CD14-positive monocyte (primary cell): ENCODE data around the gene SLC25A44. TPM values are rescaled to one million over a fixed set of nuclear protein-coding genes. Genes with fewer than 3 reads are reported as not detected.

Experiments
- DNase-seq, 3 donors: peaks; one replicate each; pipeline ENCODE4 v3.0.0-alpha.2; 2011 to 2022
- H2AFZ ChIP-seq: 2 replicates; pipeline ENCODE4 v1.6.0; 2012; ENCODE audit warnings: mild to moderate bottlenecking, low read depth, low read length, inconsistent platforms; ENCODE audit not compliant: insufficient read depth, poor library complexity, severe bottlenecking
- H3K27ac ChIP-seq, 2 donors: 1 replicate in 1 of 2; 2 replicates in 1 of 2; pipeline ENCODE4 v1.5.1; 2012 to 2013; ENCODE audit warnings: low read length in 2 of 2, control low read depth in 1 of 2, inconsistent platforms in 1 of 2, low read depth in 1 of 2, mild to moderate bottlenecking in 1 of 2
- H3K27me3 ChIP-seq, 2 donors: one replicate each; pipeline versions ENCODE4 v1.6.0 to v1.6.1; 2011 to 2013; ENCODE audit warnings: low read length in 2 of 2; ENCODE audit not compliant: control insufficient read depth in 2 of 2, insufficient read depth in 2 of 2
- H3K36me3 ChIP-seq, 2 donors: replicated peaks in 1 of 2; 1 replicate in 1 of 2; 2 replicates in 1 of 2; pipeline versions ENCODE4 v1.5.1 to v1.6.1; 2012 to 2013; ENCODE audit warnings: low read length in 2 of 2, control low read depth in 1 of 2, inconsistent platforms in 1 of 2, mild to moderate bottlenecking in 1 of 2; ENCODE audit not compliant: insufficient read depth in 2 of 2, control insufficient read depth in 1 of 2
- H3K4me1 ChIP-seq, 2 donors: 1 replicate in 1 of 2; 2 replicates in 1 of 2; pipeline versions ENCODE4 v1.5.1 to v1.6.1; 2012 to 2013; ENCODE audit warnings: low read length in 2 of 2, control low read depth in 1 of 2, inconsistent platforms in 1 of 2, mild to moderate bottlenecking in 1 of 2, moderate library complexity in 1 of 2; ENCODE audit not compliant: insufficient read depth in 2 of 2, control insufficient read depth in 1 of 2
- H3K4me2 ChIP-seq: replicated peaks from 2 replicates; pipeline ENCODE3; 2012; ENCODE audit warnings: low read length, moderate library complexity, mild to moderate bottlenecking; ENCODE audit not compliant: poor library complexity, severe bottlenecking; ENCODE audit errors: extremely low read depth
- H3K4me3 ChIP-seq, 3 experiments: fragments of 200-600 bp in 1 of 3; sonication (generic) in 1 of 3; replicated peaks in 1 of 3; 1 replicate in 2 of 3; 2 replicates in 1 of 3; pipeline ENCODE4 v1.5.1; 2011 to 2013; ENCODE audit warnings: low read length in 3 of 3, mild to moderate bottlenecking in 3 of 3, control low read depth in 2 of 3, low read depth in 2 of 3, inconsistent platforms in 1 of 3, moderate library complexity in 1 of 3
- H3K79me2 ChIP-seq: 2 replicates; pipeline ENCODE4 v1.6.0; 2012; ENCODE audit warnings: mild to moderate bottlenecking, control low read depth, inconsistent platforms, low read length, moderate library complexity; ENCODE audit not compliant: insufficient read depth
- H3K9ac ChIP-seq: 2 replicates; pipeline ENCODE4 v1.6.0; 2017; ENCODE audit warnings: low read length, mild to moderate bottlenecking; ENCODE audit not compliant: insufficient read depth, poor library complexity, severe bottlenecking
- H3K9me3 ChIP-seq, 2 donors: replicated peaks in 1 of 2; 1 replicate in 1 of 2; 2 replicates in 1 of 2; pipeline versions ENCODE4 v1.5.1 to v1.6.1; 2012 to 2013; ENCODE audit warnings: low read length in 2 of 2, control low read depth in 1 of 2; ENCODE audit not compliant: control insufficient read depth in 1 of 2, insufficient read depth in 1 of 2
- H4K20me1 ChIP-seq: 2 replicates; pipeline ENCODE4 v1.6.0; 2012; ENCODE audit warnings: mild to moderate bottlenecking, low read length, control low read depth, moderate library complexity; ENCODE audit not compliant: insufficient read depth
- H3K27ac Mint-ChIP-seq, 7 donors: one replicate each; pipeline ENCODE4 v1.8.0; 2020; ENCODE audit warnings: mild to moderate bottlenecking in 7 of 7, mixed read lengths in 7 of 7, moderate library complexity in 6 of 7, inconsistent platforms in 2 of 7
- H3K27me3 Mint-ChIP-seq, 3 donors: one replicate each; pipeline ENCODE4 v1.8.0; 2021 to 2022; ENCODE audit warnings: low read depth in 3 of 3, mild to moderate bottlenecking in 3 of 3, mixed read lengths in 3 of 3, moderate library complexity in 3 of 3, inconsistent platforms in 1 of 3
- H3K36me3 Mint-ChIP-seq, 2 donors: one replicate each; pipeline ENCODE4 v1.8.0; 2020; ENCODE audit warnings: mixed read lengths in 2 of 2, inconsistent platforms in 1 of 2, mild to moderate bottlenecking in 1 of 2
- H3K4me1 Mint-ChIP-seq: one replicate; pipeline ENCODE4 v1.8.0; 2020; ENCODE audit warnings: mild to moderate bottlenecking, mixed read lengths
- H3K4me3 Mint-ChIP-seq, 2 donors: one replicate each; pipeline ENCODE4 v1.8.0; 2020; ENCODE audit warnings: mild to moderate bottlenecking in 2 of 2, mixed read lengths in 2 of 2, moderate library complexity in 1 of 2
- H3K9me3 Mint-ChIP-seq, 7 donors: one replicate each; pipeline ENCODE4 v1.8.0; 2020 to 2022; ENCODE audit warnings: mixed read lengths in 7 of 7, mild to moderate bottlenecking in 6 of 7, moderate library complexity in 6 of 7, inconsistent platforms in 2 of 7
- WGBS: methylation state at CpG from one replicate; pipeline ENCODE4 v1.1.5; 2013; ENCODE audit warnings: missing lambda C conversion rate; ENCODE audit not compliant: insufficient coverage; 5-methylcytosine and 5-hydroxymethylcytosine counted together
- intact Hi-C, 2 donors: fragments of 100-400 bp; cut with micrococcal nuclease; formaldehyde crosslinking; loops; one replicate each; pipeline versions ENCODE4 v1.15.0 to v1.15.1; 2023
- polyA plus RNA-seq, 3 donors: library from polyadenylated mRNA; depleted of rRNA in 1 of 3; unstranded in 2 of 3; stranded (reverse) in 1 of 3; fragments of 300-500 nt in 2 of 3; fragments of >200 nt in 1 of 3; fragmentation: Illumina TruSeq in 2 of 3; gene quantifications; 1 replicate in 2 of 3; 2 replicates in 1 of 3; pipeline ENCODE4 v1.2.3, GENCODE V29; 2012 to 2021
- TF ChIP-seq, protein P1 (sequence below): fragments of 200-600 bp; IDR thresholded peaks from one replicate; pipeline ENCODE4 v1.8.0; 2022; ENCODE audit warnings: antibody characterized with exemption, mild to moderate bottlenecking

Gene SLC25A44
- polyA plus RNA-seq, 3 donors = 17.1 to 28.8 (median 24.1) TPM

DNA sequence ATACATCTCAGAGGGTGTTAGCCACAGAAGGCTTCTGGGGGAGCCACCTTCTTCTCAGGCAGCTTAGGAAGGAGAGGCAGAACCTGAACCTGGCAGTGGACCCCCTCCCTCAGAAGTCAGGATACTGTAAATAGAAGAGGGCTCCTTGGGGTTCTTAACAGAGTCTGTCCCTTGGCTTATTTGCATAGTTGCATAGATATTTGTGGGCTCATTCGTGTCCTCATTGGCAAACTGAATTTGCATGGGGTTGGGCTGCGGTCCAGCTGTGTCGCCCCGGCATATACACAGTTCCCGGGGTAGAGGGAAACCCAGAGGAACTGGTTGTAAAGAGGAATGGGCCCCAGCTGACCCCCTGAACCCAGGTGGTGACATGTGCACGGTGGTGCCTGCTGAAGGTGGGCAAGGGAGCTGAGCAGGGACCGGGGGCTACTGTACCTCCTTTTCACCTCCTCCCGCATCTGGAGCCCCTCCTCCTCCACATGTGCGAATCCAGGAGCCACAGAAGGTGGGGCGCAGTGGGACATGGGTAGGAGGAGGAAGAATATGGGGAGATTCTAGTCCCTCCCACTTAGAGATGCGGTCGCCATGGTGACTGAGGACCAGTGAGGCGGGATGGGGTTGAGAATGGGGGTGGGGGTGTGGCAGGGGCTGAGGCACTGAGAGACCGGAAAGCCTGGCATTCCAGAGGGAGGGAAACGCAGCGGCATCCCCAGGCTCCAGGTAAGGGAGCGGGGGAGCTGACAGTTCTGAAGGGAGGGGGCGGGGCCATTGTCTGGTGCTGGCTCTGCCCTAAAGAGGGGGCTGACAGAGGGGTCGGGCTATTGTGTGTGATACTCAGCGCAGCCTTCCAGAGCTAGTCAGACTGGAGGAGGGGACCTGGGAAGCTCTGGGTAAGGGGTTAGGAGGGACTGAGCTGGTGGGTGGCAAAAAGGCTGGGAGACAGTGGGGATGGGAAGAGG, 44.3 kb upstream of the SLC25A44 start:
- H3K4me1 Mint-ChIP-seq = peaks cover 86% of the 10 kb centered on the region

More for the DNA sequence above, 44.3 kb upstream of the SLC25A44 start:
- H3K36me3 ChIP-seq = no peaks in the 10 kb centered on the region
- WGBS = 63% methylated on average over 11 of the region's 20 CpGs
- Mint-ChIP-seq H3K9me3 (peaks cover 0 to 5% (median 0%) of the 10 kb centered on the region in 7 donors), H3K4me3 (peak overlapping the region in 1 of 2 donors; percentile 21), H3K27ac (peak overlapping the region; percentile 97 to 99 (median 98)), H3K27me3 (peaks cover 0 to 6% (median 3%) of the 10 kb centered on the region in 3 donors), H3K36me3 (peaks cover 3 to 4% of the 10 kb centered on the region in 2 donors)
- H2AFZ ChIP-seq = no peak overlapping the region
- no peaks in the 10 kb centered on the region for H4K20me1 ChIP-seq
- peaks cover 88 to 90% of the 10 kb centered on the region in 2 donors for H3K4me1 ChIP-seq
- TF ChIP-seq, protein P1, sequence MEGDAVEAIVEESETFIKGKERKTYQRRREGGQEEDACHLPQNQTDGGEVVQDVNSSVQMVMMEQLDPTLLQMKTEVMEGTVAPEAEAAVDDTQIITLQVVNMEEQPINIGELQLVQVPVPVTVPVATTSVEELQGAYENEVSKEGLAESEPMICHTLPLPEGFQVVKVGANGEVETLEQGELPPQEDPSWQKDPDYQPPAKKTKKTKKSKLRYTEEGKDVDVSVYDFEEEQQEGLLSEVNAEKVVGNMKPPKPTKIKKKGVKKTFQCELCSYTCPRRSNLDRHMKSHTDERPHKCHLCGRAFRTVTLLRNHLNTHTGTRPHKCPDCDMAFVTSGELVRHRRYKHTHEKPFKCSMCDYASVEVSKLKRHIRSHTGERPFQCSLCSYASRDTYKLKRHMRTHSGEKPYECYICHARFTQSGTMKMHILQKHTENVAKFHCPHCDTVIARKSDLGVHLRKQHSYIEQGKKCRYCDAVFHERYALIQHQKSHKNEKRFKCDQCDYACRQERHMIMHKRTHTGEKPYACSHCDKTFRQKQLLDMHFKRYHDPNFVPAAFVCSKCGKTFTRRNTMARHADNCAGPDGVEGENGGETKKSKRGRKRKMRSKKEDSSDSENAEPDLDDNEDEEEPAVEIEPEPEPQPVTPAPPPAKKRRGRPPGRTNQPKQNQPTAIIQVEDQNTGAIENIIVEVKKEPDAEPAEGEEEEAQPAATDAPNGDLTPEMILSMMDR = no peak
- H3K27me3 ChIP-seq = no peaks in the 10 kb centered on the region
- H3K4me2 ChIP-seq = peak overlapping the region; percentile 17
- no peaks in the 10 kb centered on the region for H3K9me3 ChIP-seq
- H3K27ac ChIP-seq = peak overlapping the region; percentile 94 to 98
- no peak for DNase-seq
- H3K79me2 ChIP-seq = peaks cover 20% of the 10 kb centered on the region
- intact Hi-C loops = loop anchor here (2.0 to 5.0 kb wide), 4 partner anchors 43 to 168 kb away; partner anchors contain the start of gene SLC25A44 (in 1 of the 2)
- H3K4me3 ChIP-seq = peak overlapping the region in 1 of 3 experiments; percentile 7
- H3K9ac ChIP-seq = peak overlapping the region; percentile 74
